ENCODE measurements around the gene KCNT2.

Gene KCNT2

Small RNA genes within 50 kb of the gene (small RNA-seq; reads per million reads assigned to genes)
- gene MIR4735 (ENCODE audit: insufficient read depth): 9.3 reads per million, percentile 85 among the genes with 10 or more reads in this experiment

Data from mesendoderm (in vitro differentiated cells).